ENCODE results near the gene PCGF3. TPM values are rescaled to one million over a fixed set of nuclear protein-coding genes. Genes with fewer than 3 reads are reported as not detected.

Gene PCGF3
- total RNA-seq, 1 experiment from 2014 or later, result 83.9 TPM

GRCh38 chr4:793941-794621, 88.4 kb downstream of the PCGF3 start:
- Histone ChIP-seq H3K36me3 (ENCODE audit: insufficient read depth, low read length, poor library complexity, severe bottlenecking) (no peaks in the 10 kb centered on the region), H3K9me3 (ENCODE audit: low read depth, low read length, poor library complexity, severe bottlenecking) (no peaks in the 10 kb centered on the region), H3K27me3 (replicated peaks; ENCODE audit: insufficient read depth, low read depth, low read length, poor library complexity) (peaks cover 11% of the 10 kb centered on the region), H3K27ac (ENCODE audit: low read depth, low read length, poor library complexity, severe bottlenecking) (no peak overlapping the region), H3K4me3 (ENCODE audit: low read depth, low read length, poor library complexity, severe bottlenecking) (no peak overlapping the region), H3K4me1 (ENCODE audit: insufficient read depth, low read length, poor library complexity, severe bottlenecking) (no peaks in the 10 kb centered on the region)
- TF ChIP-seq EZH2 (IDR thresholded peaks at IDR 0.05; ENCODE audit: borderline replicate concordance, low read depth, low read length, poor library complexity, severe bottlenecking), result no peak
- no peak for TF ChIP-seq CTCF (conservative IDR thresholded peaks at IDR 0.05; ENCODE audit: low read depth, low read length)
- ChIA-PET POLR2A (ENCODE audit: low non-redundant PET) (no interaction called here), CTCF (no interaction called here)
- intact Hi-C loops (cut with micrococcal nuclease; ENCODE audit: unreplicated experiment), result no loop called here
- no TSS peak for BruUV-seq (replicated peaks)
- DNase-seq (ENCODE audit: low spot score), result no peak

DNA sequence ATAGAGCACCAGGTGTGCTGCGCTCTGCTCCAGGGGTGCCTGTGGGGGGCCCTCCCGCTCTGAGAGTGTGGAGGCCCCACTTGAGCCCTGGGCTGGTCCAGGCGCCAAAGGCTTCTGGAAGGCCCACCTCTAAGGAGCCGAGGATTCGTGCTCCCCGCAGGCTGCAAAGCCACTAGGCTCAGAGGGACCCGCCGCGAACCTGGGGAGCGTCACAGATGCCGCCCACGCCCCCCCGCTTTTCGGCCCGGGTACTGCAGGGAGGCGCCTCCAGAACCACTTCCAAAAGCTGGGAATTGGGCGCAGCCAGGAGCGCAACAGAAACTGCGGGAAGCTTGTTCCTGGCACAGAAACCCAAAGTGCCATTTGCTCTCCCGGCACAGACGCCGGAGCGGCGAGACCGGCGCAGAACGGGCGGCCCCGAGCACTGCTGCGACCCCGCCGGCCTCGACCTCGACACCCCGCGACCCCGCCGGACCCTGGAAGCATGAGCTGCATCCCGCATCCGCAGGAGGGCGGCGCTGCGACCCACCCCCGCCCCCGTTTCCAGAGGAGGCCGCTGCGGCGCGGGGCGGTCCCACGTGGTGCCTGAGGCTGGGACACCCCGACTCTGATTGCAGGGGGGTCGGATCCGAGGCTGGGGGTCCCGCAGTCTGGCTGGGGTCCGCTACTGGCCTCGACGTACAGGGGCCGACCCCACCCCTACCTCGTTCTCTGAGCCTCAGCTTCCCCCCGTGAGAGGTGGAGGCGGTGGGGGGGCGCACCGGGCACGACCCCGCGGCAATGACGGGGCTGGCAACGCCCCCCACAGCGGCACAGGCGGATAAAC, 89.5 kb downstream of the PCGF3 start:
- no peak overlapping the region for H3K27ac ChIP-seq (ENCODE audit: low read depth, low read length, poor library complexity, severe bottlenecking)
- no peak for DNase-seq (ENCODE audit: low spot score)
- no peaks in the 10 kb centered on the region for H3K36me3 ChIP-seq (ENCODE audit: insufficient read depth, low read length, poor library complexity, severe bottlenecking)
- H3K4me3 ChIP-seq (ENCODE audit: low read depth, low read length, poor library complexity, severe bottlenecking), result peak overlapping the region; percentile 42
- intact Hi-C loops (cut with micrococcal nuclease; ENCODE audit: unreplicated experiment), result no loop called here
- CTCF ChIA-PET, result interaction anchor here (0.6 kb wide), 1 partner anchor 489 kb away, joined by 3 read pairs; no protein-coding TSS in a partner anchor
- no peaks in the 10 kb centered on the region for H3K9me3 ChIP-seq (ENCODE audit: low read depth, low read length, poor library complexity, severe bottlenecking)
- TF ChIP-seq CTCF (conservative IDR thresholded peaks at IDR 0.05; ENCODE audit: low read depth, low read length), result no peak
- TF ChIP-seq EZH2 (IDR thresholded peaks at IDR 0.05; ENCODE audit: borderline replicate concordance, low read depth, low read length, poor library complexity, severe bottlenecking), result no peak
- POLR2A ChIA-PET (ENCODE audit: low non-redundant PET), result no interaction called here
- BruUV-seq (replicated peaks), result no TSS peak
- peaks cover 11% of the 10 kb centered on the region for H3K27me3 ChIP-seq (replicated peaks; ENCODE audit: insufficient read depth, low read depth, low read length, poor library complexity)
- no peaks in the 10 kb centered on the region for H3K4me1 ChIP-seq (ENCODE audit: insufficient read depth, low read length, poor library complexity, severe bottlenecking)

DNA sequence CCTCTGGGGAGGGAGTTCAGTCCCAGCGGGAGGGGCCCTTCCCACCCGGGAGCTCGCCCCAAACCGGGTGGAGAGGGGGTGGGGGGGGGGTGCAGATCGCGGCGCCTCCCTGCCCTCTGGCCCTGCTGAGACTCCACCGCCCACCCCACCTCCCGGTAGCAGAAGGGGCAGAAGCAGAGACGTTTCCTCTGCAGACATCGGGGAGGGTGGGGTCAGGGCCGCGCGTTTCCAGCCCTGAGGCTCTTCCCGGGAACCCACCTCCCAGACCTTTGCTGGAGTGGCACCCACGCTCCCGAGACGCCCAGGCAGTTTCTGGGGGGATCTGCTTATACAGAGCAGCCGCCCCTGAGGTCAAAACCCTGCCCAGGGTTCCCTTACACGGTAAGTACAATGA, 90.1 kb downstream of the PCGF3 start:
- ChIA-PET CTCF (interaction anchor here (0.6 kb wide), 1 partner anchor 489 kb away, joined by 3 read pairs; no protein-coding TSS in a partner anchor), POLR2A (ENCODE audit: low non-redundant PET) (no interaction called here)
- Histone ChIP-seq H3K27me3 (replicated peaks; ENCODE audit: insufficient read depth, low read depth, low read length, poor library complexity) (peaks cover 11% of the 10 kb centered on the region), H3K9me3 (ENCODE audit: low read depth, low read length, poor library complexity, severe bottlenecking) (no peaks in the 10 kb centered on the region), H3K27ac (ENCODE audit: low read depth, low read length, poor library complexity, severe bottlenecking) (no peak overlapping the region), H3K4me3 (ENCODE audit: low read depth, low read length, poor library complexity, severe bottlenecking) (peak overlapping the region; percentile 42), H3K36me3 (ENCODE audit: insufficient read depth, low read length, poor library complexity, severe bottlenecking) (no peaks in the 10 kb centered on the region), H3K4me1 (ENCODE audit: insufficient read depth, low read length, poor library complexity, severe bottlenecking) (no peaks in the 10 kb centered on the region)
- BruUV-seq (replicated peaks), result no TSS peak
- DNase-seq (ENCODE audit: low spot score), result no peak
- TF ChIP-seq CTCF (conservative IDR thresholded peaks at IDR 0.05; ENCODE audit: low read depth, low read length) (no peak), EZH2 (IDR thresholded peaks at IDR 0.05; ENCODE audit: borderline replicate concordance, low read depth, low read length, poor library complexity, severe bottlenecking) (no peak)
- intact Hi-C loops (cut with micrococcal nuclease; ENCODE audit: unreplicated experiment), result no loop called here

All from A673 (cell line).